Common myeloid progenitor, CD34-positive (primary cell): ENCODE measurements around the gene CCDC174.
A peak's percentile ranks its signal among the peaks of the same experiment; 100 is the strongest.

ENCODE experiments used
- CTCF ChIA-PET: fragments of 350-600 bp; sonication (Branson Sonifier 250); formaldehyde crosslinking; loops from one replicate; lab custom pipeline; 2021; ENCODE audit warnings: antibody characterized with exemption; lab: Charles Lee
- POLR2A ChIA-PET: fragments of 350-600 bp; sonication (Branson Sonifier 250); formaldehyde crosslinking; loops from one replicate; lab custom pipeline; 2021; ENCODE audit warnings: antibody characterized with exemption; lab: Charles Lee
- DNase-seq, 3 donors: peaks; one replicate each; pipeline versions ENCODE4 v3.0.0 to v3.0.0-alpha.2; 2013
- H3K27ac ChIP-seq, 2 experiments: 1 replicate in 1 of 2; 2 replicates in 1 of 2; pipeline ENCODE4 v1.7.0; 2013; ENCODE audit warnings: inconsistent platforms in 2 of 2, low read length in 2 of 2, mild to moderate bottlenecking in 2 of 2, low read depth in 1 of 2, moderate library complexity in 1 of 2; ENCODE audit not compliant: severe bottlenecking in 2 of 2, insufficient read depth in 1 of 2, poor library complexity in 1 of 2
- H3K27me3 ChIP-seq, 5 experiments: replicated peaks in 2 of 5; 1 replicate in 3 of 5; 2 replicates in 2 of 5; pipeline versions ENCODE4 v1.6.1 to v1.7.0; 2013; ENCODE audit warnings: low read length in 4 of 5, mild to moderate bottlenecking in 2 of 5, moderate library complexity in 2 of 5, inconsistent platforms in 1 of 5; ENCODE audit not compliant: insufficient read depth in 5 of 5, control insufficient read depth in 4 of 5
- H3K36me3 ChIP-seq, 4 experiments: 1 replicate in 2 of 4; 2 replicates in 2 of 4; pipeline versions ENCODE4 v1.6.1 to v1.7.0; 2013; ENCODE audit warnings: low read length in 3 of 4, control low read depth in 1 of 4, mild to moderate bottlenecking in 1 of 4; ENCODE audit not compliant: control insufficient read depth in 4 of 4, insufficient read depth in 4 of 4
- H3K4me1 ChIP-seq, 4 experiments: 1 replicate in 3 of 4; 2 replicates in 1 of 4; pipeline versions ENCODE4 v1.6.1 to v1.7.1; 2013; ENCODE audit warnings: low read length in 3 of 4, mild to moderate bottlenecking in 3 of 4, control low read depth in 1 of 4, inconsistent platforms in 1 of 4, moderate library complexity in 1 of 4; ENCODE audit not compliant: control insufficient read depth in 4 of 4, insufficient read depth in 4 of 4; ENCODE audit errors: control extremely low read depth in 1 of 4
- H3K4me3 ChIP-seq, 7 experiments: 1 replicate in 4 of 7; 2 replicates in 3 of 7; pipeline versions ENCODE4 v1.5.1 to v1.7.0; 2013; ENCODE audit warnings: mild to moderate bottlenecking in 7 of 7, low read length in 6 of 7, moderate library complexity in 6 of 7, inconsistent platforms in 2 of 7, low read depth in 2 of 7, control low read depth in 1 of 7; ENCODE audit not compliant: insufficient read depth in 4 of 7, control insufficient read depth in 1 of 7; ENCODE audit errors: extremely low read depth in 1 of 7
- H3K9me3 ChIP-seq, 5 experiments: 1 replicate in 4 of 5; 2 replicates in 1 of 5; pipeline versions ENCODE4 v1.6.1 to v1.7.1; 2013; ENCODE audit warnings: low read length in 4 of 5, mild to moderate bottlenecking in 2 of 5, inconsistent platforms in 1 of 5, low read depth in 1 of 5, moderate library complexity in 1 of 5; ENCODE audit not compliant: control insufficient read depth in 4 of 5, insufficient read depth in 2 of 5; ENCODE audit errors: control extremely low read depth in 1 of 5
- WGBS: methylation state at CpG from one replicate; pipeline ENCODE4 v1.1.5; 2013; ENCODE audit not compliant: insufficient coverage; 5-methylcytosine and 5-hydroxymethylcytosine counted together

CCDC174 gene

GRCh38 chr3:14640157-14640562, 11.4 kb upstream of the CCDC174 start:
- WGBS, result 75% methylated on average over 8 of the region's 10 CpGs
- Histone ChIP-seq H3K27ac (no peak overlapping the region), H3K36me3 (no peaks in the 10 kb centered on the region), H3K4me3 (no peak overlapping the region), H3K4me1 (no peaks in the 10 kb centered on the region), H3K27me3 (peaks cover 3 to 28% (median 12%) of the 10 kb centered on the region in 5 experiments), H3K9me3 (peaks cover 0 to 3% (median 0%) of the 10 kb centered on the region in 5 experiments)
- DNase-seq, result no peak
- ChIA-PET POLR2A (interaction anchor here (0.6 kb wide), 2 partner anchors 445 to 1154 kb away, joined by 3 read pairs; no protein-coding TSS in a partner anchor), CTCF (no interaction called here)

GRCh38 chr3:14640734-14641133, 10.8 kb upstream of the CCDC174 start:
- peaks cover 3 to 28% (median 12%) of the 10 kb centered on the region in 5 experiments for H3K27me3 ChIP-seq

GRCh38 chr3:14641346-14641745, 10.2 kb upstream of the CCDC174 start:
- Histone ChIP-seq H3K4me3 (no peak overlapping the region), H3K9me3 (peaks cover 0 to 1% (median 0%) of the 10 kb centered on the region in 5 experiments), H3K36me3 (no peaks in the 10 kb centered on the region), H3K4me1 (peaks cover 0 to 5% (median 2%) of the 10 kb centered on the region in 4 experiments), H3K27ac (no peak overlapping the region), H3K27me3 (peaks cover 3 to 28% (median 12%) of the 10 kb centered on the region in 5 experiments)
- ChIA-PET CTCF (interaction anchor here (0.6 kb wide), 1 partner anchor 1127 kb away, joined by 3 read pairs; no protein-coding TSS in a partner anchor), POLR2A (no interaction called here)
- no peak for DNase-seq
- WGBS, result 94% methylated on average over 4 of the region's 4 CpGs

More at GRCh38 chr3:14640734-14641133, 10.8 kb upstream of the CCDC174 start:
- Histone ChIP-seq H3K9me3 (peaks cover 0 to 3% (median 0%) of the 10 kb centered on the region in 5 experiments), H3K27ac (no peak overlapping the region), H3K4me3 (no peak overlapping the region), H3K36me3 (no peaks in the 10 kb centered on the region), H3K4me1 (no peaks in the 10 kb centered on the region)
- ChIA-PET POLR2A (interaction anchor here (0.6 kb wide), 1 partner anchor 1155 kb away, joined by 3 read pairs; no protein-coding TSS in a partner anchor), CTCF (no interaction called here)
- WGBS, result no CpG with 5 or more reads among the region's 2 CpGs
- no peak for DNase-seq

- ChIA-PET POLR2A (no interaction called here), CTCF (interaction anchor here (0.9 kb wide), 1 partner anchor 36 kb away, joined by 3 read pairs; no protein-coding TSS in a partner anchor)
- no peak overlapping the region for H3K27ac ChIP-seq
- H3K36me3 ChIP-seq, result no peaks in the 10 kb centered on the region
- no peaks in the 10 kb centered on the region for H3K9me3 ChIP-seq
- no peak overlapping the region for H3K4me3 ChIP-seq
- H3K27me3 ChIP-seq, result peaks cover 2 to 10% (median 6%) of the 10 kb centered on the region in 5 experiments
- peaks cover 0 to 29% (median 12%) of the 10 kb centered on the region in 4 experiments for H3K4me1 ChIP-seq
- no peak for DNase-seq
- WGBS, result 95% methylated on average over 4 of the region's 5 CpGs
Observed at GRCh38 chr3:14645453-14645852, 6.1 kb upstream of the CCDC174 start.

- ChIA-PET POLR2A (no interaction called here), CTCF (interaction anchor here (0.9 kb wide), 1 partner anchor 36 kb away, joined by 3 read pairs; no protein-coding TSS in a partner anchor)
- H3K27ac ChIP-seq, result no peak overlapping the region
- no peak overlapping the region for H3K4me3 ChIP-seq
- DNase-seq, result no peak
- H3K9me3 ChIP-seq, result no peaks in the 10 kb centered on the region
- 75% methylated on average over 6 of the region's 6 CpGs for WGBS
- H3K27me3 ChIP-seq, result peaks cover 2 to 9% (median 6%) of the 10 kb centered on the region in 5 experiments
- no peaks in the 10 kb centered on the region for H3K36me3 ChIP-seq
- H3K4me1 ChIP-seq, result peaks cover 2 to 33% (median 13%) of the 10 kb centered on the region in 4 experiments
Observed at GRCh38 chr3:14646131-14646573, 5.4 kb upstream of the CCDC174 start.

- Histone ChIP-seq H3K27ac (no peak overlapping the region), H3K36me3 (no peaks in the 10 kb centered on the region), H3K4me1 (peaks cover 2 to 33% (median 13%) of the 10 kb centered on the region in 4 experiments), H3K27me3 (peaks cover 0 to 9% (median 2%) of the 10 kb centered on the region in 5 experiments), H3K4me3 (no peak overlapping the region), H3K9me3 (no peaks in the 10 kb centered on the region)
- WGBS, result 99% methylated on average over 8 of the region's 9 CpGs
- peak in 1 of 3 donors; percentile 17 for DNase-seq
- CTCF ChIA-PET, result interaction anchor here (0.7 to 3.2 kb wide), 6 partner anchors 11 to 141 kb away, joined by 3 to 14 read pairs (median 4); partner anchors contain the start of gene C3orf20
- POLR2A ChIA-PET, result interaction anchor here (0.7 to 1.5 kb wide), 2 partner anchors 15 to 27 kb away, joined by 3 to 7 read pairs; no protein-coding TSS in a partner anchor
Observed at GRCh38 chr3:14646589-14647413, 4.8 kb upstream of the CCDC174 start.
